GM19438 (cell line): Measurements from ENCODE around the gene PARM1.
A peak's percentile ranks its signal among the peaks of the same experiment; 100 is the strongest.

Experiments used
- ATAC-seq: cut with Tn5 transposase; IDR thresholded peaks from one replicate; pipeline ENCODE4 v1.9.1; 2021; ENCODE audit warnings: low read depth; ENCODE audit not compliant: unreplicated experiment

The PARM1 gene, protein sequence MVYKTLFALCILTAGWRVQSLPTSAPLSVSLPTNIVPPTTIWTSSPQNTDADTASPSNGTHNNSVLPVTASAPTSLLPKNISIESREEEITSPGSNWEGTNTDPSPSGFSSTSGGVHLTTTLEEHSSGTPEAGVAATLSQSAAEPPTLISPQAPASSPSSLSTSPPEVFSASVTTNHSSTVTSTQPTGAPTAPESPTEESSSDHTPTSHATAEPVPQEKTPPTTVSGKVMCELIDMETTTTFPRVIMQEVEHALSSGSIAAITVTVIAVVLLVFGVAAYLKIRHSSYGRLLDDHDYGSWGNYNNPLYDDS

DNA sequence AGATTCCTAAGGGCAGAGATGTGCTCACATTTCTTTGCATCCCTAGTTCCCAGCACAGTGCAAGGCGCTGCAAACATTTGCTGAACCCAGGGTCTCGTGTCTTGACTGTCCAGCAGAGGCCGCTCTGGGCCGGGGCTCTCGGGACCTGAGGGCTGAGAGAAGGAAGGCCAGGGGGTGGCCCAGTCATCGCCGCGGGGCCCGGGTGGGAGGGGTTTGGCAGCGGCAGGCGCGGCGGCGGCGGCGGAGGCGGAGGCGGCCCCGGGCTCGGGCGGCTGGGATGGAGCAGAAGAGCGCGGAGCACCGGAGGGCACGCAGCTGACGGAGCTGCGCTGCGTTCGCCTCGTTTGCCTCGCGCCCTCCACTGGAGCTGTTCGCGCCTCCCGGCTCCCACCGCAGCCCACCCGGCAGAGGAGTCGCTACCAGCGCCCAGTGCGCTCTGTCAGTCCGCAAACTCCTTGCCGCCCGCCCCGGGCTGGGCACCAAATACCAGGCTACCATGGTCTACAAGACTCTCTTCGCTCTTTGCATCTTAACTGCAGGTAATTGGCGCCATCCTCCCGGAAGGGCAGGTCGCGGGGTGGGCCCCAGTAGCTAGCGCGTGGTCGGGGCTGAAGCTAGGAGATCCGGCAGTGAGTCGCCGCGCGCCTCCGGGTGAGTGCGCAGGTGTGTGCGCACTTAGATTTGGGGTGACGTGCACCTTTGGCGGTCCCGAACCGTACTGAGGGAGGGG lies at the start of gene PARM1:
TSS of gene PARM1 (plus strand) at position 285 of the 730 bp plus-strand sequence. CDS start at position 497, 212 bp downstream.
- peak; percentile 70 for ATAC-seq

DNA sequence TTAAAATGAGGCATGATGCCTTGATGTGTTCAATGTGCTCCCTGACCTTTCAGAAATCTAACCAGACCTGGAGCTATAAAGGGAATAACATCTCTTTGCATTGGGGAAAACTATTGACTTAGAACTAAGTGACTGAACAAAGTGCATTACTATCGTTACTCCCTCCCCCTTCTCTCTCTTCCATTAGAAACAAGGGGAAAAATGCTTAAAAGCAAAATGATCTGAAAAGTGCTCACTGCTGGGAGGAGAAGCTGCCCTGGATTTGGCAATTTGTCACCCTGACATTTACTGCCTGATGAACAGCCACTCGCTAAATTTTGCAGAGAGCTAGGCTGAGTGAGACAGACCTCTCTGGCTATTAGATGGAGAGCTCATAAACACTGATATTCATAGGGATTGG lies 48.6 kb upstream of the PARM1 start:
- no peak for ATAC-seq

DNA sequence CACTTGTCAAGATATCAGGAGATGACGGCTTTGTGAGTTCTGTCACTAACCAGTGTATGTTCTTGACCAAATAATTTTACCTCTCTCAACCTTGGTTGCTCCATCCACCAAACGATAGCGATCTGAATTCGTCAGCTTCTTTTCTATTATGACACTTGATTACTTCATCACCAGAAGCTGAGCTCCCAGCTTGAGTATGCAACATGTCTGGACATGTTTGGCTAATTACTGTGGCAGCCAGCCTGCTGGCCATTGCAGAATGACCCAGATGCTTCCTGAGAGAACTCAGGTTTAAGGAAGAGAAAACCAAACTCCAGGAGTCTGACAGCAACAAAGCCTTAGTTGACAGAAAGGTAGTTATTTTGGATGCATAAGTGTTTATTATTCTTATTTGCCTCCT lies 46.4 kb upstream of the PARM1 start:
- ATAC-seq: no peak

DNA sequence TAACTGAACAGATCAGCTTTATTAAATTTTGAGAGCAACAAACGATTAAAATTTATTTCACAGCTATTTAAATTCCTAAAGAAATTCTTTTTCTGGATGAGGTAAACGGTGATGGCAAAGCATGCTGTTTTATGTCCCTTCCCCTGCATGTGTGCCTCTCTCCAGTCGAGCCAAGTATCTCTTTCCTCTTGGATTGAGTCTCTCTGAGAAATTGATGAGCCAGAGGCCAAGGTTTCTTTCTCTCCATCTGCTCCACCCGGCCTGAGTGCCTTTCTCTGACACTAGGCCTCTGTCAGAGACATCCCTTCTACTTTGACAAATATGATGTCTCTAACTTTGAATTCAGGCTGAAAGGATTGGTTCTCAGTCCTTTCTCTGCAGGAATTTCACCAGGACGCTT lies 42.6 kb upstream of the PARM1 start:
- ATAC-seq: no peak

DNA sequence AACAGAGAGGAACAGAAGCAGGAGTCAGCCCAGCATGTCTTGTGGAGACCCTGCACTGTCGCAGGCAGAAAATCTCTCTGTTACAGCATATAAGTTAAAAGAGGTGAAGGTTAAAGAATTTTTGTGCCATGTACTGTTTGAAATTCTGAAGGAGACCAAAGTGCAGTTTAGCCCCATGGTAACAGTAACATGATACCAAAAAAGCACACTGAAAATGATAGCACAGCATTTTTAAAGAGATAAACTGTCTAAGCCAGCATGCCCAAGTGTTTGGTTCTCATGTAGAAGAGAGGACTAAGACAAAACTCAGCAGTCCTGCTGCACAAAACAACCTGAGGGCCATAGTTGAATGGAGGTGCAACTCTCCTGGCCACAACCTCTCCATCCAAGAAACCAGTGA lies 41.9 kb upstream of the PARM1 start:
- ATAC-seq: no peak

DNA sequence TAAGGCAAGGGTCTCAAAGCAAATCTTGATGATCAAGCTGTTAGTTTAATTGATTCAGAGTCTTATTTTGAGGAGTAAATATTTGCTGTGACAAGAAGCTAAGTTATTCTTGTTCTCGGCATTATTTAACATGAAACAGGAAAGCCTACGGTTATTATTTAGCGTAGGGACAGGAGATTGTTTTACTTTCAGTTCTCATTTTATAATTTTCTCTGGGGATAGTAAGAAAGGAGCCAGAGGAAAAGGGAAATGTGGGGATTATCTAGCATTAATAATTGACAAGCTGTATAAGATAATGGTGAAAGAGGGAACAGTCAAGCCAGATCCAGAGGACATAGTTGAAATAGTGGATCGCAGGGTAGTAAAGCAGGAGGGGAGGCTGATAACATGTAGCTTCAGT lies 39.7 kb upstream of the PARM1 start:
- no peak for ATAC-seq

DNA sequence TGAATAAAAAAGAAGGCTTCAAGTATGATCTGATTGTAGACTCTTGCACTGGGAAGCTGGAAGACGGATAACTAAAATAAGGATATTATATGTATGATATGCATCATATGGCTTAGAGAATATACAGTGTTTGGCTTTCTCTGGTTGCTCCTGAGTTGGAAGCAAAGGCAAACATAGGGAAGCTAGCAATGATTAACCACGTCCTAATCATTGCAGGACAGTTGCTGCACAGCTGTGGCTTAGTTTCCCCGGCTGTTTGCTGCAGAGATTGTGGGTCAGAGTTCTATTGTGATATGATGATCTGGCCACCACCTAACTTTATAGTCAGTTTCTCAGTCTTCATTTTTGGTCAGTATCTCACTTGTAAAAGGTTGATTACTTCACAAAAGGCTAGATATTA lies 36.3 kb upstream of the PARM1 start:
- no peak for ATAC-seq

DNA sequence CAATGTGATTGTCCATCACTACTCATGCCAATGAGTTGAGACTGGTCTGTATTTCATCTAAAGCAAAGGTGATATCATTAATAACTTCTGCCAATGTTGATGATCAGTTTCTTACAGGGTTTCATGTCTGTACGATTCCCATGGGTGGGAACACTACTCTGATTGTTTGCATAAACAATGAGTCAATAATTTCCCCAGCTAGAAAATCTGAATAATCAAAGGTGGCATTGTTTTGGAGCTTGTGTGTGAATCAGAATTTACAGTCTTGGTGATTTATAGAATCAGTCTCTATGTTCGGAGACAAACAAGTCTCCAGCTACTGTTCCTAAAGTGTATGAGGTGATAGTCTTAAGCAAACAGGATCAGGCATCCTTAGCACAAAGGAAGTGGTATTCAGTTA lies 35.5 kb upstream of the PARM1 start:
- no peak for ATAC-seq

DNA sequence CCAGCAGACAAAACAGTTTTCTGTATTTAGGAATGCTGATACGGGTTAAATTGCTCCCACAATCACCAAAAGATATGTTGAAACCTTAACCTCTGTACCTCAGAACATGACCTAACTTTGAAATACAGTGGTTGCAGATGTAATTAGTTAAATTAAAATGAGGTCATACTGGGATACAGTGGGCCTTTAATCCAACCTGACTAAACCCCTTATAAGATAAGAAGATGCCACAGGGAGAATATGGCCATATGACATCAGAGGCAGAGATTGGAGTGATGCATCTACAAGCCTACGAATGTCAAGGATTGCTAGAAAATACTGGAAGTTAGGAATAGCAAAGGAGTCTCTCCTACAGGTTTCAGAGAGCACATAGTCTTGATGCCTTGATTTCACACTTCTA lies 32.1 kb upstream of the PARM1 start:
- no peak for ATAC-seq

DNA sequence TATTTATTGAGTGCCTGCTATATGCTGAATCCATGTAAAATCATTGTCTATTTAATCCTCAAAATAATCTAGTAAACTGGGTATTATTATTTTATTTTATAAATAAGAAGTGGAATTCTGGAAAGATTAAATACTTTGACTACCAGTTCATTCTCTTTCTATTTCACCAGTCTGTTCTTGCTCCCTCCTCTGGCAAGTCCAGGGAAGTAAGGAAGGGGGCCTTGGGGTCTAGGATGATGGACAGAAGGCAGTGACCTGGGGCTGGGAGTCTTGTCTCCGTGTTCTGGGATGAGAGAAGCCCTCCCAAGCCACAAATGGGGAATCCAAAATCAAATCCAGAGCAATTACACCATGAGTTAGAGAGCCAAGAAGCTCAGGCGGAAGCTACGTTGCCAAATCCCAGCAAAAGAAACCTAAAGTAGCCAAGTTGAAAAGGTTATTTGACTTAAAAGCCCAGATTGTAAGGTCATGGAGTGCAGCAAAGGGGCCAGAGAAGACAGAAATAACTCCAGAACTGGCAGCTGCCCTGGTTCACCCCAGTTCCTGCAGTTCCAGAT lies 28.3 kb upstream of the PARM1 start:
- no peak for ATAC-seq

DNA sequence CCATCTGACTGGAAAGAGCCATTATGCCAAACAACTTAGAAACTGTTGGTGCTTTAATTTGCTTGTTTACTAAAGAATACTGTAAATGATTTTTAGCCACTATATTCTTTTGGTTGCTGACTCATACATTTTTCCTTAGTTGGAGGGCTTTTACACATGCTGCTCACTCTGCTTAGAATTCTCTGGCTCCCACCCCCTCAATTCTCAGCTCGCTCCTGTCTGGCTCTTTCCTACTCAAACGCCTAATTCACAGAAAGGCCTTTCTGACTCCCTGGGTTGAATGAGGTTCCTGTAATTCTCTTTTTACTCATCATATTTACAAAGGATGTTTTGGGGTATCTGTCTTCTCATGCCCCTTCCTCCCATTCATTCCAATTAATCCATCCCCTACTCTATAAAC lies 26.1 kb upstream of the PARM1 start:
- no peak for ATAC-seq

DNA sequence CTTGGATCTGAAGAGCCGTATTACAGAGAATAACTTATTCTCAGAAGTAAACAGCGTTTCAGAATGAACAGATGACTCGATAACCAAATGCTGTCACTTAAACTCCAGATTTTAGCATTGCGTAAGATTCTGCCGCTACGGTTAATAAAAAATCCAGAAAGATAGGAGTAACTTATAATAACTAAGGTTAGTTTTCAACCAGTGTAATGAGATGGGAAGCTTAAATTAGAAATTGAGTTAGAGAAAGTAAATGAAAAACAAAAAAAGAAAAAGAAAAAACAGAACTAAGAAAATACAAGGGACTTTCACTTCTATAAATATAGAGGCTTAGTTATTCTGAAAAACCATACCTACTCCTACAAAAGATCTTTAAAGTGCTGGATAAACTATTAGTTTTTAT lies 13.1 kb upstream of the PARM1 start:
- peak; percentile 57 for ATAC-seq

DNA sequence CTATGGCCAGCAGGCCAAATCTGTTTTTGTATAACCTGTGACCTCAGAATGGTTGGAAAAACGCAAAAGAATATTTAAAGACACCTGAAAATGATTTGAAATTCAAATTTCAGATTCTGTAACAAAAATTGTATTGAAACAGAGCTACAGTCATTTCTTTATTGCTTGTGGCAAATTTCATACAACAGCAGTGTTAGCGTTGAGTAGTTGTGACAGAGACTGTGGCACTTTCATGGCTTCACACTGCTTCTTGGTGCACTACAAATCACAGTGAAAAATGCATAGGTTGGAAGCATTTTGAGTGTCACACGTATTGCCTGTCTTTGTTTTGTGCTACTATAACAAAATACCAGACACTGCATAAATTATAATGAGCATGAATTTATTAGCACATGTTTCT lies 12.2 kb upstream of the PARM1 start:
- no peak for ATAC-seq

DNA sequence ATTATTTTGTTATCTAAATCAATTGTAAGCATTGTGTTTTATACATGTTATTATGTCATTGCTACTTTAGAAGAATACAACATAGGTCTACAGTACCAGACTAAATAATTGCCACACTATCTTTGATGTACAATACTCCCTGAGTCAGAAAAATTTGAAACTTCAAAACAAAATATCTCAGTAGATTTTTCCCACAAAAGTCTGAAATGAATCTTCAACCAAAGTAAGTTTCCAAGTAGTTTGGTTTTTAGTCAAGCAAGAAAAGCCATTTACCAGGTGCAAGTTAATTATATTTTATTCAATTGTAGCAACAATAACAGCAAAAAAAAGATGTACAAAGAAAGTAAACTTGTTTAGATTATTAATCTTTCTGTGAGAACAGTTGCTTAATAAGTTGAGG lies 11.4 kb upstream of the PARM1 start:
- ATAC-seq: no peak

DNA sequence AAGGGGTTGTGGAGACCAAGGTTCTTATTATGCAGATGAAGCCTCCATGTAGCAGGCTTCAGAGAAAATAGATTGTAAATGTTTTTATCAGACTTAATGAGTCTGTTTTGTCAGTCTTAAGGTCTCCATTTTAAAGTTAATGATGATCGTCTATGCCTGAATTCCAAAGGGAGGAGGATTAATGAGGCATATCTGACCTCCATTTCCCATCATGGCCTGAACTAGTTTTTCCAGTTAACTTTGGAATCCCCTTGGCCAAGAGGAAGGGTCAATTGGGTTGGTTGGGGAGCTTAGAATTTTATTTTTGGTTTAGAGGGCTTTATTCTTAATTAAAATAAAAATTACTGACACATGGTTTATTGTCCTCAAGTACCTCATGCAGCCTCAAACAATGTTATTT lies 6.9 kb upstream of the PARM1 start:
- ATAC-seq: no peak

DNA sequence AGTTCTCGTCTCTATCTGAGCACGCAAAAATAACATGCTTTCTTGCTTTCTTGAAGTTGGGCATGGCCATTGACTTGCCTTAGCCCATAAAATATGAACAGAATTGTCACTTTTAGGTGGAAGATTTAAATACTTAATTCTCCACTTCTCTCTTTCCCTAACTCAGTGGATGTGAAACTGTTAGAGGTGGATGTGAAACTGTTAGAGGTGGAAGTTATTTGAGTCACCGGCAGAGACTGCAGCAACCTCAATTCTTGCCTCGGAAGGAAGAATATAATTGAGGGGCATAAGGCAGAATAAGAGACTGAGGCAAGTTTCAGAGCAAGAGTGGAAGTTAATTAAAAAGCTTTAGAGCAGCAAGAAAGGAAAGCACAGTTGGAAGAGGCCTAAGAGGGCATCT lies 2.8 kb upstream of the PARM1 start:
- no peak for ATAC-seq

DNA sequence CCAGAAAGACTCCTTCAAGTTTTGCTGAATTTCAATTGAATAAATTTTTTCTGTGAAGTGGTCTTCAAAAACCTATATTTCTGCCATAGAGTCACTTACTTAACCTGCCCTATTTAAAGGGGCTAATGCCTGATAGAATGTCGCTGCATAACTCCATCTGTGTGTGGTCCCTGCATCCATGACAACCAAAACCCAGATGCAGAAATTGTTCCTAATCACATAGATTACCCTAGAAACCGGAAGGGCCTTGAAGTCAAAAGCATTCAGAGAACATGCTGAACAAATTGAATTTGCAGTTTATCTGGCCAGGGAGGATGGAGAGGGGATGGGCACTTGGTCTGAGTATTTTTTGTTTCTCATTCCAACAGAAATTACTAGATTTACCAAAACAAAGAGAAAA lies 1.5 kb upstream of the PARM1 start:
- ATAC-seq: no peak

DNA sequence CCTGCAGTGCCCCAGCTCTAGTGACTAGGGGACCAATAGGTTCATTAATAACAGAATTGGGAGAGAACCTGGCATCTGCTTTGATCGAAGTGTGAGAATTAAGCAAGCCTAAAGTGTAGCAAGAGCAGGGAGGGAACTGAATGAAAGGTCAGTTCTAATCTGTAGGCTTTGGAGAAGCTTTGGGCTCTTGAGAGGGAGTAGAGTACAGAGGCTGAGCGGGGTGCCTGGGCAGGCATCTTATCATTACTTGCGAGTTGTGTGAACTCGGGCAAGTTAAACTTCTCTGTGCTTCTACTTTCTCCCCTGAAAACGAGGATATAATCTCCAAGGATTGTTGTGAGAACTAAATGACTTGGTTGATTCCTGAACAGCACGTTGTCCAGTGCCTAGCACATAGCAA lies 906 bp upstream of the PARM1 start:
- no peak for ATAC-seq

DNA sequence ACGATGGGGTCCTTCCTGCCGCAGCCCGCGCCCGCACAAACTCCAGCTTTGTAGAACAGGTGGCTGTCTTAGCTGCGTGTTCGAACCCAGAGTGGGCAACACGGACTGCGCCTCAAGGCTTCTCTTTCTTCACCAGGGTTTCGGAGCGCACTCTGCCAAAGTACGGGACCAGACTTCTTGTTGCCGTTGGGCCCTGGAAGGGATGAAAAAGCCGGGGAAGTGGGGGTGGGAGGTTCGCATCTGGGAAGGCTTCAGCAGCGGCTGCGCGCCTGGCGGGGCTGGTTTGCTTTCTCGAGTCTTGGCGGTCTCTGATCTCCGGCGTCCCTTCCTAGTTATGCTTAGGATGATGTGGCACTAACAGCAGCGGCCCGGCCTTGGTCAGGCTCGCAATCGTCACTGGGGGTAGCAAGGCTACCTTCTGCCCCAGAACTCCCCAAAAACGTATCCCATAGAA lies 673 bp downstream of the PARM1 start:
- peak; percentile 24 for ATAC-seq

DNA sequence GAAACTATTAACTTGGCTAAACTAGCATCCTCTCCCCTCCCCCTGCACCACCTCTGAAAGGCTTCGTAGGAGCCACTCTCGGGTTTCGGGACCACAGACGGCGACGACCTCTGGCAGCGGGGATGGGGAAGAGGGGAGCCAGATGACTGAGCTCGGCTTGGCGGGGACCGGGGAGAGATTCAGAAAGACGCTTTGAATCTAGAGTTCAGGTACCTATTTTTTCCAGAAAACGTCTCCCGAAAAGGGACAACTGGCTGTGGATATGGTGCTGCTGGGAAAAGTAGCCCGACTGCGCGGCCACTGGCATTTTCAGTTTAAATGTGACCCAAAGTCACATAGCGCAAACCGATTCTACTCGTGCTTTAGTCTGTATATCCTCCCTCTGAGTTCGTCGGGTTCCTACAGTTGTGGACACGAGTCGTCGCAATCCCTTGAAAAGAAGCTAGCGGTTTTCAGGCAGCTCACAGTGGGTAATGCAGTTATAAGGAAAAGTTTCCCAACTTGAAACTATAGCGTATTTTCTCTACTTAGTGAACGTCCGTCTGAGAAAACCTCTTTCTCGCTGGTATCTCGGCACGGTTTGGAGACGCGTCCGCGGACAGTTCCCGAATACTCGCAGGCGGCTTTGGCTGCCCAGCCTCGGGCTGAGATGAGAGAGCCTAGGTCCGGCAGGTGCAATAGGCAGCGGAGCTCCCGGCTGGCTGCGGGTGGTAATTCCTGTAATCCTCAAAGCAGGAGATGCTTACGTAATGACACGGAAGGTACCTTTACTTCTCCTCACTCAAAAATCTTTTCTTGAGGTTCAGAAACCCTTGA lies 1.3 kb downstream of the PARM1 start:
- ATAC-seq: peak; percentile 19

DNA sequence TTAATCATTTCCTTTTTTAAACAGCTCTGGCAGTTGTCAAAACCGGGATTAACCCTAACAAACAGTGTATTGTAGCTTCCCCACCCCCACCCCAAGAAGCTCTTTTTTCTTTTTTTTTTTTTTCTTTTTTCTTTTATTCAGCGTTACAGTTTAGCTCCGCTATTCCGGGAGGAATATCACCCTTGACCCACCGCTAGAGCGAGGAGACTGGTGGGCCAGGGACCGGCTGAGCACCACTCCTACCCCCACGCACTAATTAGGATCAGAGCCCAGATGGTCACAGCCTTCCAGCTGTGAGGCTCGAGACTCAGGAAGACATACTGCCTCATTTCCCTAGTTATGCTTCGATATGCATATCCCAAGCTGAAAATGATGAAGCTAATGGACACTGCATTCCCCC lies 2.0 kb downstream of the PARM1 start:
- ATAC-seq: no peak
